ENCODE measurements around the gene KLHL22.
"Not testable (repeated sequence)": the region's sequence is repeated elsewhere in the genome, so short reads cannot be mapped to it uniquely, and the experiment has no call there.

The KLHL22 gene

DNA sequence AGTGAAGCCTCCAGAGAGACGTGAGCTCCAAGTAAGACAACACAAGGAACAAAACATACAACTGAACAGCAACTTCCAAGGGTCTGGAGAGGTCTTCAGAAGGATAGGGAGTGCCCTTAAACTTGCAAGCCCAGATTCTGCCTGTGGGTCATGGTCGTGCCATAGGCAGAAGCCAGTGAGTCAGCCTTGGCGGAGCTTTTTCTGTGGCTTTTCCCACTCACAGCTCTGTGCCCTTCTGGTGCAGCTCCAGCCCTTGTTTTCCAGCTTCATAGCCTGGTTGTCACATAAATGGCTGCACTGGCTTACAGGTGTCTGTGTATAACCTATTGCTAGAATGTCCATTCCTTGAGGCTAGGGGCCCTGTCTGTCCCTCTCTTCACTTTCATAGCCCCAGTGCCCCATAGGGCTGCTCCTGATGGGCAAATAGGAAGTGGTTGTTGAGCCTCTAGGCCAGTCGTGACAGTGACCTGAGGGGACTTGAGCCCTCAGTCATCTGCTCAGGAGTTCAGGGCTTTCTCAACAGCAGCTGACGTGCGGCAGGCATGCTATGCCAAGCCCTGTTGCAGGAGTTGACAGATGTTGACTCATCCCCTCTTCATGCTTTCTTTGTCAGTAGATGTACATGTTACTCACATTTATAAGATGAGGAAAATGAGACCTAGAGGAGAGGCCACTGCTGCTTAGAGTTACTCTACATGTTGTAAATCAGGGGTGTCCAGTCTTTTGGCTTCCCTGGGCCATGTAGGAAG, 19.2 kb upstream of the KLHL22 start:
- Mint-ChIP-seq H3K27me3 (no peaks in the 10 kb centered on the region), H3K27ac (peak overlapping the region in 1 of 2 donors; percentile 14), H3K9me3 (no peaks in the 10 kb centered on the region), H3K4me1 (peaks cover 92% of the 10 kb centered on the region), H3K4me3 (no peak overlapping the region)
- DNase-seq (no peak), ATAC-seq (no peak)

DNA sequence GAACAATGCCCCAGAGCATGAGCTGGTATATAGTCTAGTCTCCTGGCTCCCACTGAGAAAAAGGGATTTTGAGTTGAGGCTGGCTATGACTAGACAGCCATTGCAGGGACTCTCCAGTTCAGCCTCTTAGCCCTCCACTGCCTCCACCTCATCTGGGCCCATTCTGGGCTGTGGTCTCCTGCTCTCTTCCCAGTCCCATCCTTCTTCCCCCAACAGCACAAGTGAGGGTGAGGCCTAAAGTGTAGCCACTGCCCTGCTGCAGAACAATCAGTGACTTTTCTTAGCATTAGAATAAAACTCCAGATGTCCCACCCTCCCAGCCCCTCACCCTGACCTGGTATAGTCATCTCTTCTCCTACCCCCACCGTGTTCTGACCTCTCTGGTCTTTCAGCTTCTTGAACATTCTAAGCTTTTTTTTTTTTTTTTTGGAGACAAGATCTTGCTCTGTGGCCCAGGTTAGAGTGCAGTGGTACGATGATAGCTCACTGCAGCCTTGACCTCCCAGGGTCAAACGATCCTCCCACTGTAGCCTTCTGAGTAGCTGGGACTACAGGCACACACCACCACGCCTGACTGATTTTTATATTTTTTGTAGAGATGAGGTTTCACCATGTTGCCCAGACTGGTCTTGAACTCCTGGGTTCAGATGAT, 16.1 kb upstream of the KLHL22 start:
- H3K9me3 Mint-ChIP-seq = no peaks in the 10 kb centered on the region
- peak overlapping the region in 1 of 2 donors; percentile 25 for H3K4me3 Mint-ChIP-seq
- no peaks in the 10 kb centered on the region for H3K27me3 Mint-ChIP-seq
- no peak for DNase-seq
- peaks cover 90% of the 10 kb centered on the region for H3K4me1 Mint-ChIP-seq
- ATAC-seq = no peak
- H3K27ac Mint-ChIP-seq = peak overlapping the region in 1 of 2 donors; percentile 87

DNA sequence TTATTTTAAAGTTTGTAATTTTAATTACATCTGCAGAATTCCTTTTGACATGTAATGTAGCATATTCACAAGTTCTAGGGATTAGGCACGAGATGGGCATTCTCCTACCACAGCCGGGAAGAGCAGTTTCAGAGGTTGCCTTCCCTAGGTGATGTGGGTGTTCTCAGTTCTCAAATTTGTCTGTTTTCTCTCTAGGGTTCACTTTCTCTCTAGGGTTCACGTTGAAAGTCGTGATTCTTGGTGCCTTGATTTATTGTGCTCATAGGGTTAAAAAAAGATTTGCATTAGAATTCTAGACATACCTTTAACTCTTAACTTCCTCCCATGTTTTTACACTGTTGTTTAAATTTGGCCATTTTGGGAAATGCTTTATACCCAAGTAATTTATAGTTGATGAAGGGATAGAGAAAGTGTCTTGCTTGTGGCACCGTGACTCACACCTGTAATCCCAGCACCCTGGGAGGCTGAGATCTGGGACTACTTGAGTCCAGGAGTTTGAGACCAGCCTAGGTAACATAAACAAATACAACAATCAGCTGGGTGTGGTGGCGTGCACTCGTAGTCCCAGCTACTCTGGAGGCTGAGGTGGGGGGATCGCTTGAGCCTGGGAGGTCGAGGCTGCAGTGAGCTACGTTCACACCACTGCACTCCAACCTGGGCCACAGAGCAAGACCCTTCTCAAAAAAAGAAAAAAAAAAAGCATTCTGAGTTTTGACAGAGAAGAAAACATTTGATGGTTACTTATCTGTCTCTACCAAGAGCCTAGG, 15.4 kb upstream of the KLHL22 start:
- H3K4me1 Mint-ChIP-seq = peaks cover 87% of the 10 kb centered on the region
- DNase-seq (no peak), ATAC-seq (no peak)
- no peak overlapping the region for H3K27ac Mint-ChIP-seq
- peak overlapping the region in 1 of 2 donors; percentile 50 for H3K4me3 Mint-ChIP-seq
- no peaks in the 10 kb centered on the region for H3K9me3 Mint-ChIP-seq
- no peaks in the 10 kb centered on the region for H3K27me3 Mint-ChIP-seq

DNA sequence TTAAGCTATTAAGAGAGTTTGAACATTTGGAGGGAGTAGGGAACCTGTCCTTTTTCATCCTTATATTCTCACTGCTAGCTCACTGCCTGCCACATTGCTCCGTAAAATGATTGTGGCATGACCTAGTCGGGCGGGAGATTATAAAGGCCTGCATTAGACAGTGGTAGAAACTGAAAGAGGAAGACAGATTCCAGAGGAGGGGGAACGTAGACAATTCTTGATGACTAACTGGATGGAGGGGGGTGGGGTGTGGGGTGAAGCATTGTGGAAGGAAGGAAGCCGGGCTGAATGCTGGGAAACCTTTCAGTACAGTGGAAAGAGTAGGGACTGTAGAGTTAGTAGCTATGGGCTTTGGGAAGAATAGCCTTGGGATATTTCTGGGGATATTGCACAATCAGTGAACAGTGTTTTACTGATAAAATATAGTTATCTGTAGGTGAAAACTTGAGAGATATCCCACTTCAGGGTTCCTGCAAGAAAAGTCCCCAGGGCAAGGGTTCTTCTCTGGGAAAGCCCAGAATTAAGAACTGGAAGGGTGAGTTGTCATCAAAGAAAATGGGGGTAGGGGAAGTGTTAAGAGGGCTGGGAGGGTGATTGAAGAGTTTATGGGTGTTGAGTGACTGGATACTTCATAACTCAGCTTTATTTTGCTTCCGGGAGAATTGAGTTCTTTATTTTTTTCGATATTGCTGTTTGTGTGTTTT, 13.9 kb upstream of the KLHL22 start:
- H3K27ac Mint-ChIP-seq = peak overlapping the region; percentile 66 to 97
- peaks cover 78% of the 10 kb centered on the region for H3K4me1 Mint-ChIP-seq
- peak overlapping the region; percentile 93 to 95 for H3K4me3 Mint-ChIP-seq
- peak; percentile 61 for ATAC-seq
- no peaks in the 10 kb centered on the region for H3K27me3 Mint-ChIP-seq
- DNase-seq = peak in 1 of 2 donors; percentile 44
- no peaks in the 10 kb centered on the region for H3K9me3 Mint-ChIP-seq

DNA sequence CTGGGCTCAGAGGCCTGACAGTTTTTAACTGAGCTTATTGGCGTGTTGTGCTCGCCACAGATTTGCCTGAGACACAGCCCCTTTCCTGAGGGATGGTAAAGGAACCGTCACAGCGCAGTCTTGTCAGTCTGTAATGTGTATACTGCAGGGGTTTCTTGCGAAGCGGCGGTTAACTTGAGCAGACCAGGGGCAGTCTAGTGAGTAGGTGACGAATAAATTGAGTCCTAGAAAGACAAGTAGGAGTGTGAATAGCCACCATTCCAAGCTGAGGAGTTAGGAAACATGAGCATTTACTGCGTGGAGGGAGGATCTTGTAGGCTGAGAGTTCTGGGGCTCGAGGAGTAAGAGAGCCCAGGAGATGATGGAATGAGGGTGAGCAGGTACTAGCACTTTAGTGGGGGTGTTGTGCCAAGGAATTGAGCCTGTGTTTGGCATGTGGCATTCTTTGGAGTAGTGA, 13.2 kb upstream of the KLHL22 start:
- Mint-ChIP-seq H3K27ac (peak overlapping the region; percentile 97 to 100), H3K9me3 (no peaks in the 10 kb centered on the region), H3K27me3 (no peaks in the 10 kb centered on the region), H3K4me3 (peak overlapping the region; percentile 93 to 95), H3K4me1 (peaks cover 71% of the 10 kb centered on the region)
- ATAC-seq = no peak
- DNase-seq = no peak

DNA sequence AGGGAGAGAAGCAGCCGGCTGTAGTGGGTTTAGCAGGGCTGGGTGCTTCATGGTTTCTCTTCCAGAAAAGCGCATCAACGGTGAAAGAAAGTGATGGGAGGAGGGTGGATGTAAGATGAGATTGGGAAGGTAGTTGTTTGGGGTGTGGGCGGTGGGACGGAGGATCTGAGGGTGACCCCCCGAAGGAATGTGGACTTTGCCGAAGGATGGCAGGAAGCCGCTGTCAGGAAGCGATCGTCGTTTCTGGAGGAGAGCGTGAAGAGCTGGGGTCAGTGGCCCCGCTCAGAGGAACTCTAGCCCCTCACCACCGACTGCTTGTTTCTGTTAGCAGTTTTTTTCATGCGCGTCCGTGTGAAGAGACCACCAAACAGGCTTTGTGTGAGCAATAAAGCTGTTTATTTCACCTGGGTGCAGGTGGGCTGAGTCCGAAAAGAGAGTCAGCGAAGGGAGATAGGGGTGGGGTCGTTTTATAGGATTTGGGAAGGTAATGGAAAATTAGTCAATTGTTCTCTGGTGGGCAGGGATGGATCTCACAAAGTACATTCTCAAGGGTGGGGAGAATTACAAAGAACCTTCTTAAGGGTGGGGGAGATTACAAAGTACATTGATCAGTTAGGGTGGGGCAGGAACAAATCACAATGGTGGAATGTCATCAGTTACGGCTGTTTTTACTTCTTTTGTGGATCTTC, 12.6 kb upstream of the KLHL22 start:
- not testable (repeated sequence) for DNase-seq, H3K27me3 Mint-ChIP-seq, H3K9me3 Mint-ChIP-seq, ATAC-seq
- peaks cover 65% of the 10 kb centered on the region for H3K4me1 Mint-ChIP-seq
- H3K27ac Mint-ChIP-seq = peak overlapping the region; percentile 97 to 100
- peak overlapping the region; percentile 93 to 95 for H3K4me3 Mint-ChIP-seq

DNA sequence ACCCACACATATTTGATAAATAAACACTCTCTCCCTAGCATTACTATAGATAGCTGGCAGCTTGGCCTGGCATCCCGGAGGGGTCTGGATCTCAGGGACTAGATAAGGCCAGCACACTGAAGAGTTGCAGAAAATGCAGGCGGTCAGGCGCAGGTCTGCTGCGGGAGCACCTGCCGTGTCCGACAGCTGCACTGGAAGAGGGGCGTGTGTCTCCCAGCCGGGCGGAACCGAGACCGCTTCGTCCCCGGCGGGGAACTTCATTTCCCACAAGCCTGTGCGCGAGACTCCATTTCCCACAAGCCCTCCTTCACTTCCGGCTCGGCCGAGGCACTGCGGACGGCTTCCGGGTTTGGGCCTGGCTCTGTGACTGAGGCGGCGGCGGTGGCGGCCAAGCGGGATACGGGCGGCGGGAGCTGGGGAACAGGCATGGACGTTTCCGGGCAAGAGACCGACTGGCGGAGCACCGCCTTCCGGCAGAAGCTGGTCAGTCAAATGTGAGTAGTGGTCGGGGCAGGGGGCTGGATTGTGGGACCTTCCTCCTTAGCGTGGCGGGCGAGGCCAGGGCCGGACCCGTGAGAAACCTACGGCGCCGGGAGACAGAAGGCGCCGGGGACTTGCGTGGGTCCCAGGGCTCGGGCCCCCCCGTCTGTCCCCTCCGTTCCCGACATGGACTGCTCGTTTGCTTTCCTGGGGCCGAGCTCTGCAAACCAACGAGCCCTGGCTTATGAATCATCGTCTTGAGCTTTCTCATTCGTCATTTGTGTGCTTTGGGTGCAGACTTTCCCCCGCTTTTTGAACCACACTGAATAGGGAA, 11.9 kb upstream of the KLHL22 start, which contains the start of gene MED15:
MED15 (plus strand) TSS at position 358 of the 814 bp plus-strand sequence; CDS start at position 427, 69 bp downstream.
- Mint-ChIP-seq H3K4me3 (peak within 1 kb of the TSS; percentile 93 to 95), H3K27ac (peak within 1 kb of the TSS; percentile 97 to 100), H3K9me3 (no peaks in the 10 kb centered on the region), H3K4me1 (peaks cover 58% of the 10 kb centered on the region), H3K27me3 (no peaks in the 10 kb centered on the region)
- DNase-seq = peak; percentile 84 to 91
- ATAC-seq = peak; percentile 93

DNA sequence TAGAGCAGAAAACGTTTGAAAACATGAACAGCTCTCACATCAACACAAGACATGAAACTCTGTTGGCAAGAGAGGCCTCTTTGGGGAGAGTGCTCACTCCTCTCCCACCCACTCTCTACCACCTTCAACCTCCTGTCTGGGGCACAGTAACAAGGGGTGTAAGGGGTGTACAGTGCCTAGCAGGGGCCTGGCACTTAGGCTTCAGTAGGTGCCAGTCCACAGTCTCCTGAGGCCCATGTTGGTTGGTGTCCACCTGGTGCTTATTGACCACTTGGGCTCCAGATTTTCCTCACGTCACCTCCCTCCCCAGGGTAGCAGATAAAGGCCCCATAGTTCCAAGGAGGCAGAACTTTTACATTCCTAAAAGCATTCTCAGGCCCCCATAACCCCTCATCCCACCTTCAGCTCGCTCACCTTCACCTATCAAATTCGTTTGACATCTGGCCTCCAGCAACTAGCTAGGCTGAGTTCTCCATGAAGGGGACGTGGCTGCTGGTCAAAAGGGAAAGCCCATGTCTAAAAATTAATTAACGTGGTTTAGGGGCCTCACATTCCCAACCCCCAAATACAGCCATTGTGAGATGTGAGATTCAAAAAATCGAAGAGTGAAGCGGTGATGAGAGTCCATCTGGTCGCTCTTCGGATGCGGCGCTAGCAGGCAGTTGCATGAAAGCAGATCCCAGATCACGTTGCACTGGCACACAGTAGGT, 11.1 kb upstream of the KLHL22 start:
- no peak for ATAC-seq
- no peaks in the 10 kb centered on the region for H3K27me3 Mint-ChIP-seq
- peak overlapping the region; percentile 93 to 95 for H3K4me3 Mint-ChIP-seq
- no peaks in the 10 kb centered on the region for H3K9me3 Mint-ChIP-seq
- no peak for DNase-seq
- H3K27ac Mint-ChIP-seq = peak overlapping the region; percentile 97 to 100
- H3K4me1 Mint-ChIP-seq = peaks cover 51% of the 10 kb centered on the region

DNA sequence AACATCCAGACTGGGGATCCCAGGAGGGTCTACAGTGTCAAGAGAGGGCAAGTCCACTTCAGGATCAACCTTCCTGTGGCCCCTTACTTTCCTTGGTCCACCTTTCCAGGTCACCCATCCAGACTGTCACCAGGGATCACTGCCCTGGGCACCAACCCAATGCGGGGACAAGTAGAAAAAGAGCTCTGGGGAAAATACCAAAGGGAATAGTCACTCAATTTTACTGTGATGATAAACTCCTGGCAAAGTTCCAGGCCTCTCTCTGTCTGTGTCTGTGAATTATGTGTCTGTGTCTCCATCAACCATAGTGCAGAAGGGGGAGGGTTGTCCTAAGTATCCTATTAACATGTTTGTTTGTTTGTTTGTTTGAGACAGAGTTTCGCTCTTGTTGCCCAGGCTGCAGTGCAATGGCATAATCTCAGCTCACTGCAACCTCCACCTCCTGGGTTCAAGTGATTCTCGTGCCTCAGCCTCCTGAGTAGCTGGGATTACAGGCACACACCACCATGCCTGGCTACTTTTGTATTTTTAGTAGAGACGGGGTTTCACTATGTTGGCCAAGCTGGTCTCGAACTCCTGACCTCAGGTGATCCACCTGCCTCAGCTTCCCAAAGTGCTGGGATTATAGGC, 8.8 kb upstream of the KLHL22 start:
- peaks cover 28% of the 10 kb centered on the region for H3K4me1 Mint-ChIP-seq
- DNase-seq, H3K27me3 Mint-ChIP-seq, ATAC-seq, H3K9me3 Mint-ChIP-seq, H3K27ac Mint-ChIP-seq, H3K4me3 Mint-ChIP-seq: not testable (repeated sequence)

DNA sequence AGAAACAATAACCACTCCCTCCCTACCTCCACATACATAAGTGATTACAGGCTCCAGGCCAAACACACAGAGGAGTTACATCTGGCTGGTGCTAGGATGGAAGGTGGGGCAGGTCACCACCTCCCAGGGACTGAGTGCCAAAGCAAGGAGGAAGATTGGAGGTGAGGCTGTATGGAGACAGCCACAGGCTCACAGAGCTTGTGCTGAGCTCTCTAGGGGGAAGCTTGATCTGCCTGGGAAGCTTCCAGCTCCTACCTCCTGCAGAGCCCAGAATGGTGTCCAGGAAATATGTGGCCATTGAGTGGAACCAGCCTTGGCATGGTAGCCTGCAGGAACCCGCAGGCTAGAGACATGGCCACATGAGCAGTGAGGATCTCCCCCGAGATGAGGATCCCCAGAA, 8.2 kb upstream of the KLHL22 start:
- Mint-ChIP-seq H3K9me3 (no peaks in the 10 kb centered on the region), H3K4me3 (no peak overlapping the region), H3K4me1 (peaks cover 22% of the 10 kb centered on the region), H3K27ac (no peak overlapping the region), H3K27me3 (no peaks in the 10 kb centered on the region)
- ATAC-seq (no peak), DNase-seq (no peak)

DNA sequence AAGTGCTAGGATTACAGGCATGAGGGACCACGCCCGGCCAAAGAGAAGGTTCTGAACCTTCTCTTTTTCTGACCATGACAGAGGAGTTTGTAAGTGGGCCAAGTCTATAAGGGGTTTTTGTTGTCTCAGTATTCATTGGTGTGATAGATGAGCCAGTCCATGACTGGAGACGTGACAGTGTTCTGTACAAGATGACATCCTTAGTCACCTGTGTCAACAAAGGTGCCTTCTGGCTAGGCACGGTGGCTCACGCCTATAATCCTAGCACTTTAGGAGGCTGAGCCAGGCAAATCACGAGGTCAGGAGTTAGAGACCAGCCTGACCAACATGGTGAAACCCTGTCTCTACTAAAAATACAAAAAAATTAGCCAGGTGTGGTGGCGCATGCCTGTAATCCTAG, 4.2 kb upstream of the KLHL22 start:
- Mint-ChIP-seq H3K4me3 (no peak overlapping the region), H3K9me3 (no peaks in the 10 kb centered on the region), H3K27me3 (no peaks in the 10 kb centered on the region), H3K27ac (no peak overlapping the region), H3K4me1 (peaks cover under 1% of the 10 kb centered on the region)
- DNase-seq = no peak
- ATAC-seq = no peak

DNA sequence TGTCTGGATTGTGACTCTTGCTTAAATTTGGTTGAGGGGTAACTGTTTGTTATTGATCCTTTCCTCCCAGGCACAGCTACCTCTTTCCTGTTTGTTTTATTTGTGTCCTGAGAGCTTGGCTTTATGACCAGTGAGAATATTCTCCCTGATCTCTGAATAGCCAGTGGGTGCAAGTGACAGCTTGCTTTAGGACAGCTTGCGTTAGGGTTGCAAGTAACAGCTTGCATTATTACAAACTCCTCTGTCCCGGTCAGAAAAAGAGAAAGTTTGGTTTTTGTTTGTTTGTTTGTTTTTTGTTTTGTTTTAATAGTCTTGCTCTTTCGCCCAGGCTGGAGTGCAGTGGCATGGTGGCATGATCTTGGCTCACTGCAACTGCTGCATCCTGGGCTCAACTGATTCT, 3.3 kb upstream of the KLHL22 start:
- no peaks in the 10 kb centered on the region for H3K9me3 Mint-ChIP-seq
- DNase-seq (no peak), ATAC-seq (no peak)
- H3K4me3 Mint-ChIP-seq = no peak overlapping the region
- peaks cover 7% of the 10 kb centered on the region for H3K4me1 Mint-ChIP-seq
- H3K27me3 Mint-ChIP-seq = no peaks in the 10 kb centered on the region
- H3K27ac Mint-ChIP-seq = no peak overlapping the region

DNA sequence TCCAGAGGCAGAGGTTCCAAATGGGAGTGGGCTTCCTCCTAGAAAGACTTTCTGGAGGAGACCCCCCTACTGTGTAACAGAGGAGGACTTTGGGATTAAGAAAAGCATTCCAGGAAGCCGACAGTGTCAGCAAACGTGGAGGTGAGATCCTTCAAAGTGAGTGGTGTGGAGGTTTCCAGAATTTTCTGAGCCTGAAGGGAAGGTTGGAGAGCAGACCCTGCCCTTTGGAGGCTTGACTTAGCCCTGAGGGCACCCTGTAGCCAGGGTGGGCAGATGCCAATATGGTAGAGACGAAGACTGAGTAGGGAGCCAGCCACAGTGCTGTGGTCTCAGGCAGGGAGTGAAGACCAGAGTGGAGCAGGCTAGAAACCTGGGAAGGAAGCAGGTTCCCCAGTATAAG, 1.8 kb upstream of the KLHL22 start:
- DNase-seq = no peak
- Mint-ChIP-seq H3K27me3 (no peaks in the 10 kb centered on the region), H3K4me3 (no peak overlapping the region), H3K27ac (no peak overlapping the region), H3K9me3 (no peaks in the 10 kb centered on the region), H3K4me1 (peaks cover 15% of the 10 kb centered on the region)
- no peak for ATAC-seq
